Smooth muscle cell (in vitro differentiated cells): ENCODE results near the gene CDH20. TPM values are rescaled to one million over a fixed set of nuclear protein-coding genes. Genes with fewer than 3 reads are reported as not detected.

ENCODE experiments used
- DNase-seq: peaks from one replicate; lab custom pipeline; 2025; ENCODE audit not compliant: unreplicated experiment; lab: John Stamatoyannopoulos, UW
- H2AFZ ChIP-seq: fragments of 200-600 bp; sonication (generic); 2 replicates; pipeline ENCODE4 v1.6.0; 2016; ENCODE audit warnings: antibody characterized with exemption, low read depth, mild to moderate bottlenecking
- H3F3A ChIP-seq: fragments of 200-600 bp; sonication (generic); 2 replicates; pipeline ENCODE4 v1.6.0; 2017; ENCODE audit warnings: antibody characterized with exemption, low read depth
- H3K27ac ChIP-seq: fragments of 200-600 bp; sonication (generic); 2 replicates; pipeline ENCODE4 v1.5.1; 2016; ENCODE audit warnings: low read depth, mild to moderate bottlenecking
- H3K27me3 ChIP-seq: fragments of 200-600 bp; sonication (generic); 2 replicates; pipeline ENCODE4 v1.6.1; 2016; ENCODE audit warnings: low read depth, mild to moderate bottlenecking
- H3K36me3 ChIP-seq: fragments of 200-600 bp; sonication (generic); 2 replicates; pipeline ENCODE4 v1.5.1; 2016; ENCODE audit warnings: low read depth
- H3K4me1 ChIP-seq: fragments of 200-600 bp; sonication (generic); 2 replicates; pipeline ENCODE4 v1.5.1; 2016; ENCODE audit warnings: low read depth
- H3K4me2 ChIP-seq: fragments of 200-600 bp; sonication (generic); 2 replicates; pipeline ENCODE4 v1.6.0; 2016; ENCODE audit warnings: mild to moderate bottlenecking
- H3K4me3 ChIP-seq: fragments of 200-600 bp; sonication (generic); 2 replicates; pipeline ENCODE4 v1.5.1; 2016; ENCODE audit warnings: mild to moderate bottlenecking
- H3K79me2 ChIP-seq: fragments of 200-600 bp; sonication (generic); 2 replicates; pipeline ENCODE4 v1.6.0; 2016; ENCODE audit warnings: low read depth, mild to moderate bottlenecking
- H3K9ac ChIP-seq: fragments of 200-600 bp; sonication (generic); 2 replicates; pipeline ENCODE4 v1.6.0; 2016; ENCODE audit warnings: low read depth
- H3K9me3 ChIP-seq: fragments of 200-600 bp; sonication (generic); replicated peaks from 2 replicates; pipeline ENCODE4 v1.5.1; 2016; ENCODE audit warnings: low read depth
- H4K20me1 ChIP-seq: fragments of 200-600 bp; sonication (generic); 2 replicates; pipeline ENCODE4 v1.6.0; 2016; ENCODE audit warnings: low read depth
- WGBS: methylation state at CpG from one replicate; pipeline ENCODE4 v1.1.7; 2016; ENCODE audit warnings: low lambda C conversion rate; 5-methylcytosine and 5-hydroxymethylcytosine counted together
- polyA plus RNA-seq: library from polyadenylated mRNA; unstranded; fragments of >200 nt; fragmentation: Nextera tagmentation; extraction: Ambion mirVana; gene quantifications from 2 replicates; pipeline ENCODE4 v1.2.1, GENCODE V29; 2016
- total RNA-seq: library from RNA; depleted of rRNA; stranded (reverse); fragments of >200 nt; gene quantifications from 2 replicates; pipeline ENCODE4 v1.2.3, GENCODE V29; 2014
- TF ChIP-seq, protein P1 (sequence below): fragments of 200-600 bp; sonication (generic); IDR thresholded peaks from 2 replicates; pipeline ENCODE4 v1.5.1; 2017; ENCODE audit warnings: borderline replicate concordance, mild to moderate bottlenecking, antibody characterized with exemption; ENCODE audit not compliant: insufficient read depth, poor library complexity, severe bottlenecking

CDH20 gene
- total and polyA plus RNA-seq, 2 experiments from 2014 or later: 0.10 TPM; not detected in 1

DNA sequence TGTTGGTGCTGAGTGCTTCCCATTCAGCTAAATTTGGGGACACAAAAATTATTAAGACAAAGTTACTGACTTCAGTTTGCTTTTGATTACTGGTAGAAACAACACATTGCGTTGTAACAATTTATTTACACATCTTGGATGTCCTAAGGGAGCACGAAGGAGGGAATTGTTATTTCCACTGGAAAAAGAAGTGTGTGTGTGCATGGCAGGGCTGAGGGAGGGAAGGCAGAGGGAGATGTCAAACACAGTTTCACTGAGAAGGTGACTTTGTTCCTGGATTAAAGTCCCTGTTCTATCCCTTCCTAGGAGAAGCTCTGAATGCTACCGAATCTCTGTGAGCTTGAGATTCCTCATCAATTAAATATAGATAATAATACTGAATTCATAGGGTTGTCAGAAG, 3.8 kb upstream of the CDH20 start:
- H3K36me3 ChIP-seq: no peaks in the 10 kb centered on the region
- 67% methylated on average over 3 of the region's 3 CpGs for WGBS
- H3K79me2 ChIP-seq: no peaks in the 10 kb centered on the region
- H3K9me3 ChIP-seq: no peaks in the 10 kb centered on the region
- H4K20me1 ChIP-seq: no peaks in the 10 kb centered on the region
- TF ChIP-seq, protein P1, sequence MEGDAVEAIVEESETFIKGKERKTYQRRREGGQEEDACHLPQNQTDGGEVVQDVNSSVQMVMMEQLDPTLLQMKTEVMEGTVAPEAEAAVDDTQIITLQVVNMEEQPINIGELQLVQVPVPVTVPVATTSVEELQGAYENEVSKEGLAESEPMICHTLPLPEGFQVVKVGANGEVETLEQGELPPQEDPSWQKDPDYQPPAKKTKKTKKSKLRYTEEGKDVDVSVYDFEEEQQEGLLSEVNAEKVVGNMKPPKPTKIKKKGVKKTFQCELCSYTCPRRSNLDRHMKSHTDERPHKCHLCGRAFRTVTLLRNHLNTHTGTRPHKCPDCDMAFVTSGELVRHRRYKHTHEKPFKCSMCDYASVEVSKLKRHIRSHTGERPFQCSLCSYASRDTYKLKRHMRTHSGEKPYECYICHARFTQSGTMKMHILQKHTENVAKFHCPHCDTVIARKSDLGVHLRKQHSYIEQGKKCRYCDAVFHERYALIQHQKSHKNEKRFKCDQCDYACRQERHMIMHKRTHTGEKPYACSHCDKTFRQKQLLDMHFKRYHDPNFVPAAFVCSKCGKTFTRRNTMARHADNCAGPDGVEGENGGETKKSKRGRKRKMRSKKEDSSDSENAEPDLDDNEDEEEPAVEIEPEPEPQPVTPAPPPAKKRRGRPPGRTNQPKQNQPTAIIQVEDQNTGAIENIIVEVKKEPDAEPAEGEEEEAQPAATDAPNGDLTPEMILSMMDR: no peak
- peaks cover 3% of the 10 kb centered on the region for H3K4me1 ChIP-seq
- peaks cover 33% of the 10 kb centered on the region for H3K27me3 ChIP-seq
- no peak for DNase-seq
- H3F3A ChIP-seq: no peaks in the 10 kb centered on the region
- no peak overlapping the region for H3K4me2 ChIP-seq
- no peak overlapping the region for H2AFZ ChIP-seq
- H3K27ac ChIP-seq: no peak overlapping the region
- H3K9ac ChIP-seq: no peak overlapping the region
- H3K4me3 ChIP-seq: no peak overlapping the region

DNA sequence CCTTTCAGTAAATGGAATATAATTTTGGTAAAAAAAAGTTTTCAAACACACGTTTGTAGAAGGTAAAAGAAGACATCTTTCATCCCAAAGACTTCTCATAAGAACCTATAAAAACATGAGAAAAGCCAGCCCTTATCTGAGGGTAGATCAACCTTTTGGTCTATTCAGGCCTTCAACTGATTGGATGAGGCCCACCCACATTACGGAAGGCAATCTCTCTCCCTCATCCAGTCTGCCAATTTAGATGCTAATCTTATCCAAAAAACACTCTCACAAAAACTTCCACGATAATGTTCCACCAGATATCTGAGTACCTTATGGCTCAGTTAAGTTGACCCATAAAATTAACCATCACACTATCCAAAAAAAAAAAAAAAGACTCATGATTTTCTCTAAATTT, 2.2 kb upstream of the CDH20 start:
- Histone ChIP-seq H3K4me3 (no peak overlapping the region), H3K9ac (no peak overlapping the region), H3K4me1 (peaks cover 3% of the 10 kb centered on the region), H3K36me3 (no peaks in the 10 kb centered on the region), H3K9me3 (no peaks in the 10 kb centered on the region), H2AFZ (no peak overlapping the region), H3K79me2 (no peaks in the 10 kb centered on the region), H3K4me2 (no peak overlapping the region), H3F3A (no peaks in the 10 kb centered on the region), H3K27ac (no peak overlapping the region), H3K27me3 (peaks cover 50% of the 10 kb centered on the region), H4K20me1 (no peaks in the 10 kb centered on the region)
- whole genome bisulfite sequencing: 74% methylated on average over 3 of the region's 3 CpGs
- TF ChIP-seq, protein P1: no peak
- no peak for DNase-seq

- no peaks in the 10 kb centered on the region for H3K79me2 ChIP-seq
- H3K9me3 ChIP-seq: no peaks in the 10 kb centered on the region
- H3K4me1 ChIP-seq: peaks cover 3% of the 10 kb centered on the region
- no peak overlapping the region for H2AFZ ChIP-seq
- no peaks in the 10 kb centered on the region for H3K36me3 ChIP-seq
- TF ChIP-seq, protein P1: no peak
- H3K4me2 ChIP-seq: peak overlapping the region; percentile 92
- H3K27ac ChIP-seq: no peak overlapping the region
- peaks cover 73% of the 10 kb centered on the region for H3K27me3 ChIP-seq
- no peaks in the 10 kb centered on the region for H4K20me1 ChIP-seq
- 2% methylated on average over 66 of the region's 73 CpGs for WGBS
- H3K9ac ChIP-seq: no peak overlapping the region
- no peak for DNase-seq
- H3F3A ChIP-seq: no peaks in the 10 kb centered on the region
- peak overlapping the region; percentile 47 for H3K4me3 ChIP-seq
Observed at GRCh38 chr18:61333746-61334490, 688 bp downstream of the CDH20 start.

DNA sequence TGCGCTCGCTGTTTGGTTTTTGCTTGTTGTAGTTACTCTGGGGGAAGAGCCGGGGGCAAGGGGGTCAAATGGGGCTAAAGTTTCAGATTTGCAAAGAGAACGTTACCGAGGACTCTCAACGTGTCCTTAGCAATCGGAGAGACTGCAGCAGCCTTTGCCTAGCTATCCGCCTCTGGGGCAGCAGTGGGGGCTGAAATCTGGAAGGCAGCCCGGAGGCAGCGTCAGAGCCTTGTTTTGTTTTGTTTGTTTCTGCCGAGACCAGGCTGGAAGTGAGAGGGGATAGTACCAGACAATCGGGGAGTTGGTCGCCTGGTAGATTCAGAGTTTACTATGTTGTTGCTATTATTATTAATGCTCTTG, 1.2 kb downstream of the CDH20 start:
- Histone ChIP-seq H3K79me2 (no peaks in the 10 kb centered on the region), H3K36me3 (no peaks in the 10 kb centered on the region), H3K4me3 (peak overlapping the region; percentile 47), H3K9ac (no peak overlapping the region), H3K27me3 (peaks cover 73% of the 10 kb centered on the region), H3K4me2 (peak overlapping the region; percentile 92), H3K27ac (no peak overlapping the region), H3K9me3 (no peaks in the 10 kb centered on the region), H3K4me1 (peaks cover 3% of the 10 kb centered on the region), H4K20me1 (no peaks in the 10 kb centered on the region), H2AFZ (no peak overlapping the region), H3F3A (no peaks in the 10 kb centered on the region)
- no peak for DNase-seq
- TF ChIP-seq, protein P1: no peak
- WGBS: 8% methylated on average over 13 of the region's 13 CpGs
